GM23338 (cell line): Measurements from ENCODE around the gene CBFA2T2. TPM values are rescaled to one million over a fixed set of nuclear protein-coding genes. Genes with fewer than 3 reads are reported as not detected.

Source experiments
- ATAC-seq: fragments of 200-7000 bp; cut with Tn5 transposase; 3 replicates; pipeline ENCODE4 v1.9.1; 2020
- DNase-seq: peaks from one replicate; pipeline ENCODE4 v3.0.0-alpha.2; 2015; ENCODE audit warnings: low spot score
- H2AFZ ChIP-seq: fragments of 200-600 bp; sonication (generic); 2 replicates; pipeline ENCODE4 v1.8.0; 2016; ENCODE audit warnings: antibody characterized with exemption, mild to moderate bottlenecking, moderate library complexity
- H3F3A ChIP-seq: fragments of 200-600 bp; sonication (generic); replicated peaks from 2 replicates; pipeline ENCODE4 v1.8.0; 2017; ENCODE audit warnings: antibody characterized with exemption, mixed run types, low read depth
- H3K27ac ChIP-seq: fragments of 200-600 bp; sonication (generic); 2 replicates; pipeline ENCODE4 v1.6.1; 2016; ENCODE audit warnings: low read depth
- H3K27me3 ChIP-seq: fragments of 200-600 bp; sonication (generic); 2 replicates; pipeline ENCODE4 v1.8.0; 2016; ENCODE audit warnings: mild to moderate bottlenecking, mixed run types, moderate library complexity; ENCODE audit not compliant: insufficient read depth
- H3K36me3 ChIP-seq: fragments of 200-600 bp; sonication (generic); 2 replicates; pipeline ENCODE4 v1.8.0; 2016; ENCODE audit warnings: mild to moderate bottlenecking; ENCODE audit not compliant: insufficient read depth
- H3K4me1 ChIP-seq: fragments of 200-600 bp; sonication (generic); 2 replicates; pipeline ENCODE4 v1.8.0; 2016; ENCODE audit warnings: mild to moderate bottlenecking, moderate library complexity; ENCODE audit not compliant: insufficient read depth
- H3K4me2 ChIP-seq: fragments of 200-600 bp; sonication (generic); 2 replicates; pipeline ENCODE4 v1.7.1; 2017; ENCODE audit warnings: mixed run types
- H3K4me3 ChIP-seq: fragments of 200-600 bp; sonication (generic); 2 replicates; pipeline ENCODE4 v1.6.1; 2016; ENCODE audit warnings: mixed run types
- H3K79me2 ChIP-seq: fragments of 200-600 bp; sonication (generic); replicated peaks from 2 replicates; pipeline ENCODE4 v1.8.0; 2017; ENCODE audit warnings: mild to moderate bottlenecking; ENCODE audit not compliant: insufficient read depth
- H3K9me2 ChIP-seq: fragments of 200-600 bp; sonication (generic); 2 replicates; pipeline ENCODE4 v1.8.0; 2017; ENCODE audit not compliant: insufficient read depth
- H4K20me1 ChIP-seq: fragments of 200-600 bp; sonication (generic); replicated peaks from 2 replicates; pipeline ENCODE4 v1.8.0; 2017; ENCODE audit warnings: mild to moderate bottlenecking; ENCODE audit not compliant: insufficient read depth
- H3K27ac Mint-ChIP-seq: 2 replicates; pipeline ENCODE4 v1.8.0; 2020; ENCODE audit warnings: inconsistent platforms, mild to moderate bottlenecking, moderate library complexity, mixed read lengths
- H3K27me3 Mint-ChIP-seq: 3 replicates; pipeline ENCODE4 v1.8.0; 2022; ENCODE audit warnings: low read depth, mild to moderate bottlenecking, moderate library complexity, mixed read lengths, inconsistent platforms; ENCODE audit not compliant: insufficient read depth, poor library complexity
- H3K36me3 Mint-ChIP-seq: 3 replicates; pipeline ENCODE4 v1.8.0; 2021; ENCODE audit warnings: low read depth, mild to moderate bottlenecking, inconsistent platforms, moderate library complexity, mixed read lengths
- H3K4me1 Mint-ChIP-seq: 3 replicates; pipeline ENCODE4 v1.8.0; 2020; ENCODE audit warnings: mild to moderate bottlenecking, inconsistent platforms, mixed read lengths
- H3K4me3 Mint-ChIP-seq: 3 replicates; pipeline ENCODE4 v1.8.0; 2021; ENCODE audit warnings: moderate library complexity, mild to moderate bottlenecking, inconsistent platforms, mixed read lengths
- H3K9me3 Mint-ChIP-seq: 3 replicates; pipeline ENCODE4 v1.8.0; 2020; ENCODE audit warnings: moderate library complexity, mild to moderate bottlenecking, inconsistent platforms, mixed read lengths
- CREB1 ChIP-seq: fragments of 250-450 bp; sonication (Bioruptor Pico); IDR thresholded peaks from 2 replicates; pipeline ENCODE4 v1.5.0; 2020; ENCODE audit warnings: low read depth, mild to moderate bottlenecking, moderate library complexity
- JUNB ChIP-seq: IDR thresholded peaks from one replicate; pipeline ENCODE4 v1.6.1; 2016; ENCODE audit warnings: antibody characterized with exemption; ENCODE audit not compliant: unreplicated experiment
- POLR2AphosphoS5 ChIP-seq: IDR thresholded peaks from 2 replicates; pipeline ENCODE4 v1.6.1; 2016; ENCODE audit warnings: antibody characterized with exemption, low read depth
- STAT1 ChIP-seq: IDR thresholded peaks from one replicate; pipeline ENCODE4 v1.6.1; 2016; ENCODE audit warnings: antibody characterized with exemption; ENCODE audit not compliant: unreplicated experiment
- ZNF114 ChIP-seq: fragments of 250-450 bp; sonication (Bioruptor Pico); IDR thresholded peaks from 2 replicates; pipeline ENCODE4 v1.5.0; 2020; ENCODE audit warnings: mild to moderate bottlenecking, moderate library complexity
- ZNF331 ChIP-seq: fragments of 250-450 bp; sonication (Bioruptor Pico); IDR thresholded peaks from 2 replicates; pipeline ENCODE4 v1.5.0; 2020; ENCODE audit warnings: low read depth, mild to moderate bottlenecking, moderate library complexity
- polyA plus RNA-seq: library from polyadenylated mRNA; unstranded; fragments of >200 nt; fragmentation: Nextera tagmentation; extraction: Ambion mirVana; gene quantifications from 2 replicates; pipeline ENCODE4 v1.2.1, GENCODE V29; 2016
- total RNA-seq: library from RNA; depleted of rRNA; stranded (reverse); fragments of >200 nt; shearing (Covaris generic); gene quantifications from 2 replicates; pipeline ENCODE4 v1.2.3, GENCODE V29; 2014
- TF ChIP-seq, protein P1 (sequence below): IDR thresholded peaks from 2 replicates; pipeline ENCODE4 v1.6.1; 2016; ENCODE audit warnings: antibody characterized with exemption
- TF ChIP-seq, protein P2 (sequence below): fragments of 250-450 bp; sonication (Bioruptor Pico); IDR thresholded peaks from 2 replicates; pipeline ENCODE4 v1.5.0; 2020; ENCODE audit warnings: mild to moderate bottlenecking, moderate library complexity
- TF ChIP-seq, protein P3 (sequence below), 2 experiments: fragments of 200-600 bp in 1 of 2; sonication (generic) in 1 of 2; conservative IDR thresholded peaks; 2 replicates each; pipeline versions ENCODE4 v1.5.1 to v1.6.1; 2016 to 2017; ENCODE audit warnings: antibody characterized with exemption in 2 of 2, low read depth in 2 of 2, mild to moderate bottlenecking in 2 of 2, moderate library complexity in 1 of 2

CBFA2T2 gene
- total and polyA plus RNA-seq, 2 experiments from 2014 or later: 12.7 to 15.8 TPM

DNA sequence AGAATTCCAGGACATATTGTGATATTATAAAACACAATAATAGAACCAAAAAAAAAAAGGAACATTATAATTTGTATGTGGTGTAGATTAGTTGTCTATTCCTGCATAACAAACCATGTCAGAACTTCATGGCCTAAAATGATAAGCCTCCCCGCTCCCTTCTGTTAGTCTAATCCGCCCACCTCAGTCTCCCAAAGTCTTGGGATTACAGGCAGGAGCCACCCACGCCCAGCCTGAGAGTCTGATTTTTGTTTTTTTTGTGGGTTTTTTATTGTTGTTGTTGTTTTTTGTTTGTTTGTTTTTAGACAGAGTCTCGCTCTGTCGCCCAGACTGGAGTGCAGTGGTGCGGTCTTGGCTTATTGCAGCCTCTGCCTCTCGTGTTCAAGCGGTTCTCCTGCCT lies 111.1 kb downstream of the CBFA2T2 start:
- peaks cover 5% of the 10 kb centered on the region for H3K27me3 Mint-ChIP-seq
- Histone ChIP-seq H3K36me3 (no peaks in the 10 kb centered on the region), H3K79me2 (no peaks in the 10 kb centered on the region), H3F3A (no peaks in the 10 kb centered on the region), H3K27ac (no peak overlapping the region), H3K4me1 (0 out of 2 replicates have a peak, but pooled peaks cover 8% of the 10 kb centered on the region), H3K27me3 (no peaks in the 10 kb centered on the region), H4K20me1 (peaks cover 3% of the 10 kb centered on the region; the same call in 1 of the 2 replicates), H3K4me3 (no peak overlapping the region), H3K4me2 (no peak overlapping the region), H3K9me2 (no peaks in the 10 kb centered on the region), H2AFZ (no peak overlapping the region)
- DNase-seq: no peak
- no peak for ATAC-seq
- H3K4me3 Mint-ChIP-seq: no peak overlapping the region
- TF ChIP-seq, protein P1, sequence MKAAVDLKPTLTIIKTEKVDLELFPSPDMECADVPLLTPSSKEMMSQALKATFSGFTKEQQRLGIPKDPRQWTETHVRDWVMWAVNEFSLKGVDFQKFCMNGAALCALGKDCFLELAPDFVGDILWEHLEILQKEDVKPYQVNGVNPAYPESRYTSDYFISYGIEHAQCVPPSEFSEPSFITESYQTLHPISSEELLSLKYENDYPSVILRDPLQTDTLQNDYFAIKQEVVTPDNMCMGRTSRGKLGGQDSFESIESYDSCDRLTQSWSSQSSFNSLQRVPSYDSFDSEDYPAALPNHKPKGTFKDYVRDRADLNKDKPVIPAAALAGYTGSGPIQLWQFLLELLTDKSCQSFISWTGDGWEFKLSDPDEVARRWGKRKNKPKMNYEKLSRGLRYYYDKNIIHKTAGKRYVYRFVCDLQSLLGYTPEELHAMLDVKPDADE: no peak
- TF ChIP-seq POLR2AphosphoS5 (no peak), ZNF114 (CRISPR knock-in tag) (no peak), JUNB (no peak), STAT1 (no peak), ZNF331 (CRISPR knock-in tag) (no peak), CREB1 (CRISPR knock-in tag) (no peak)
- TF ChIP-seq, protein P2, sequence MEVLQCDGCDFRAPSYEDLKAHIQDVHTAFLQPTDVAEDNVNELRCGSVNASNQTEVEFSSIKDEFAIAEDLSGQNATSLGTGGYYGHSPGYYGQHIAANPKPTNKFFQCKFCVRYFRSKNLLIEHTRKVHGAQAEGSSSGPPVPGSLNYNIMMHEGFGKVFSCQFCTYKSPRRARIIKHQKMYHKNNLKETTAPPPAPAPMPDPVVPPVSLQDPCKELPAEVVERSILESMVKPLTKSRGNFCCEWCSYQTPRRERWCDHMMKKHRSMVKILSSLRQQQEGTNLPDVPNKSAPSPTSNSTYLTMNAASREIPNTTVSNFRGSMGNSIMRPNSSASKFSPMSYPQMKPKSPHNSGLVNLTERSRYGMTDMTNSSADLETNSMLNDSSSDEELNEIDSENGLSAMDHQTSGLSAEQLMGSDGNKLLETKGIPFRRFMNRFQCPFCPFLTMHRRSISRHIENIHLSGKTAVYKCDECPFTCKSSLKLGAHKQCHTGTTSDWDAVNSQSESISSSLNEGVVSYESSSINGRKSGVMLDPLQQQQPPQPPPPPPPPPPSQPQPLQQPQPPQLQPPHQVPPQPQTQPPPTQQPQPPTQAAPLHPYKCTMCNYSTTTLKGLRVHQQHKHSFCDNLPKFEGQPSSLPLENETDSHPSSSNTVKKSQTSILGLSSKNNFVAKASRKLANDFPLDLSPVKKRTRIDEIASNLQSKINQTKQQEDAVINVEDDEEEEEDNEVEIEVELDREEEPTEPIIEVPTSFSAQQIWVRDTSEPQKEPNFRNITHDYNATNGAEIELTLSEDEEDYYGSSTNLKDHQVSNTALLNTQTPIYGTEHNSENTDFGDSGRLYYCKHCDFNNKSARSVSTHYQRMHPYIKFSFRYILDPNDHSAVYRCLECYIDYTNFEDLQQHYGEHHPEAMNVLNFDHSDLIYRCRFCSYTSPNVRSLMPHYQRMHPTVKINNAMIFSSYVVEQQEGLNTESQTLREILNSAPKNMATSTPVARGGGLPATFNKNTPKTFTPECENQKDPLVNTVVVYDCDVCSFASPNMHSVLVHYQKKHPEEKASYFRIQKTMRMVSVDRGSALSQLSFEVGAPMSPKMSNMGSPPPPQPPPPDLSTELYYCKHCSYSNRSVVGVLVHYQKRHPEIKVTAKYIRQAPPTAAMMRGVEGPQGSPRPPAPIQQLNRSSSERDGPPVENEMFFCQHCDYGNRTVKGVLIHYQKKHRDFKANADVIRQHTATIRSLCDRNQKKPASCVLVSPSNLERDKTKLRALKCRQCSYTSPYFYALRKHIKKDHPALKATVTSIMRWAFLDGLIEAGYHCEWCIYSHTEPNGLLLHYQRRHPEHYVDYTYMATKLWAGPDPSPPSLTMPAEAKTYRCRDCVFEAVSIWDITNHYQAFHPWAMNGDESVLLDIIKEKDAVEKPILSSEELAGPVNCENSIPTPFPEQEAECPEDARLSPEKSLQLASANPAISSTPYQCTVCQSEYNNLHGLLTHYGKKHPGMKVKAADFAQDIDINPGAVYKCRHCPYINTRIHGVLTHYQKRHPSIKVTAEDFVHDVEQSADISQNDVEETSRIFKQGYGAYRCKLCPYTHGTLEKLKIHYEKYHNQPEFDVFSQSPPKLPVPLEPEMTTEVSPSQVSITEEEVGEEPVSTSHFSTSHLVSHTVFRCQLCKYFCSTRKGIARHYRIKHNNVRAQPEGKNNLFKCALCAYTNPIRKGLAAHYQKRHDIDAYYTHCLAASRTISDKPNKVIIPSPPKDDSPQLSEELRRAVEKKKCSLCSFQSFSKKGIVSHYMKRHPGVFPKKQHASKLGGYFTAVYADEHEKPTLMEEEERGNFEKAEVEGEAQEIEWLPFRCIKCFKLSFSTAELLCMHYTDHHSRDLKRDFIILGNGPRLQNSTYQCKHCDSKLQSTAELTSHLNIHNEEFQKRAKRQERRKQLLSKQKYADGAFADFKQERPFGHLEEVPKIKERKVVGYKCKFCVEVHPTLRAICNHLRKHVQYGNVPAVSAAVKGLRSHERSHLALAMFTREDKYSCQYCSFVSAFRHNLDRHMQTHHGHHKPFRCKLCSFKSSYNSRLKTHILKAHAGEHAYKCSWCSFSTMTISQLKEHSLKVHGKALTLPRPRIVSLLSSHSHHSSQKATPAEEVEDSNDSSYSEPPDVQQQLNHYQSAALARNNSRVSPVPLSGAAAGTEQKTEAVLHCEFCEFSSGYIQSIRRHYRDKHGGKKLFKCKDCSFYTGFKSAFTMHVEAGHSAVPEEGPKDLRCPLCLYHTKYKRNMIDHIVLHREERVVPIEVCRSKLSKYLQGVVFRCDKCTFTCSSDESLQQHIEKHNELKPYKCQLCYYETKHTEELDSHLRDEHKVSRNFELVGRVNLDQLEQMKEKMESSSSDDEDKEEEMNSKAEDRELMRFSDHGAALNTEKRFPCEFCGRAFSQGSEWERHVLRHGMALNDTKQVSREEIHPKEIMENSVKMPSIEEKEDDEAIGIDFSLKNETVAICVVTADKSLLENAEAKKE (CRISPR knock-in tag): no peak
- TF ChIP-seq, protein P3, sequence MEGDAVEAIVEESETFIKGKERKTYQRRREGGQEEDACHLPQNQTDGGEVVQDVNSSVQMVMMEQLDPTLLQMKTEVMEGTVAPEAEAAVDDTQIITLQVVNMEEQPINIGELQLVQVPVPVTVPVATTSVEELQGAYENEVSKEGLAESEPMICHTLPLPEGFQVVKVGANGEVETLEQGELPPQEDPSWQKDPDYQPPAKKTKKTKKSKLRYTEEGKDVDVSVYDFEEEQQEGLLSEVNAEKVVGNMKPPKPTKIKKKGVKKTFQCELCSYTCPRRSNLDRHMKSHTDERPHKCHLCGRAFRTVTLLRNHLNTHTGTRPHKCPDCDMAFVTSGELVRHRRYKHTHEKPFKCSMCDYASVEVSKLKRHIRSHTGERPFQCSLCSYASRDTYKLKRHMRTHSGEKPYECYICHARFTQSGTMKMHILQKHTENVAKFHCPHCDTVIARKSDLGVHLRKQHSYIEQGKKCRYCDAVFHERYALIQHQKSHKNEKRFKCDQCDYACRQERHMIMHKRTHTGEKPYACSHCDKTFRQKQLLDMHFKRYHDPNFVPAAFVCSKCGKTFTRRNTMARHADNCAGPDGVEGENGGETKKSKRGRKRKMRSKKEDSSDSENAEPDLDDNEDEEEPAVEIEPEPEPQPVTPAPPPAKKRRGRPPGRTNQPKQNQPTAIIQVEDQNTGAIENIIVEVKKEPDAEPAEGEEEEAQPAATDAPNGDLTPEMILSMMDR (conservative IDR thresholded peaks at IDR 0.05; ENCODE audit: low read depth in 2 of 2): no peak
- no peak overlapping the region for H3K27ac Mint-ChIP-seq
- H3K36me3 Mint-ChIP-seq: peaks cover 16% of the 10 kb centered on the region
- peaks cover 6% of the 10 kb centered on the region for H3K9me3 Mint-ChIP-seq
- H3K4me1 Mint-ChIP-seq: no peaks in the 10 kb centered on the region
